CD4-positive, alpha-beta T cell (primary cell): ENCODE measurements around the gene KLHL40. TPM values are rescaled to one million over a fixed set of nuclear protein-coding genes. Genes with fewer than 3 reads are reported as not detected.

Experiments
- ATAC-seq: fragments of 200-7000 bp; cut with Tn5 transposase; one replicate; pipeline ENCODE4 v1.10.0; 2022; ENCODE audit warnings: mild to moderate bottlenecking; ENCODE audit not compliant: poor library complexity
- CTCF ChIA-PET: fragments of 350-600 bp; sonication (Branson Sonifier 250); formaldehyde crosslinking; loops from one replicate; lab custom pipeline; 2021; ENCODE audit warnings: antibody characterized with exemption, inconsistent platforms; lab: Charles Lee
- POLR2A ChIA-PET: fragments of 350-600 bp; sonication (Branson Sonifier 250); formaldehyde crosslinking; loops from one replicate; lab custom pipeline; 2021; ENCODE audit warnings: antibody characterized with exemption, inconsistent platforms; lab: Charles Lee
- DNase-seq, 14 experiments: peaks; one replicate each; pipeline ENCODE4 v3.0.0-alpha.2; 2013 to 2020; ENCODE audit warnings: mixed read lengths in 2 of 14
- H3K27ac ChIP-seq, 2 donors: one replicate each; pipeline versions ENCODE4 v1.5.1 to v1.7.0; 2013; ENCODE audit warnings: low read length in 2 of 2, low read depth in 1 of 2, mild to moderate bottlenecking in 1 of 2
- H3K27me3 ChIP-seq, 2 experiments: 1 replicate in 1 of 2; 2 replicates in 1 of 2; pipeline versions ENCODE4 v1.6.1 to v1.7.0; 2013; ENCODE audit warnings: low read length in 2 of 2, control low read depth in 1 of 2, mild to moderate bottlenecking in 1 of 2, moderate library complexity in 1 of 2; ENCODE audit not compliant: insufficient read depth in 2 of 2, control insufficient read depth in 1 of 2
- H3K36me3 ChIP-seq: one replicate; pipeline ENCODE4 v1.6.1; 2013; ENCODE audit warnings: low read length, control low read depth; ENCODE audit not compliant: insufficient read depth
- H3K4me1 ChIP-seq: one replicate; pipeline ENCODE4 v1.6.1; 2013; ENCODE audit warnings: low read length, control low read depth; ENCODE audit not compliant: insufficient read depth
- H3K4me3 ChIP-seq: one replicate; pipeline ENCODE4 v1.5.1; 2013; ENCODE audit warnings: mild to moderate bottlenecking, low read length, moderate library complexity
- H3K9me3 ChIP-seq, 2 experiments: 1 replicate in 1 of 2; 2 replicates in 1 of 2; pipeline versions ENCODE4 v1.6.1 to v1.7.0; 2013; ENCODE audit warnings: low read length in 2 of 2, mild to moderate bottlenecking in 2 of 2, control low read depth in 1 of 2, moderate library complexity in 1 of 2; ENCODE audit not compliant: control insufficient read depth in 1 of 2, insufficient read depth in 1 of 2
- H3K27ac Mint-ChIP-seq: one replicate; pipeline ENCODE4 v1.8.0; 2020; ENCODE audit warnings: mixed read lengths
- H3K27me3 Mint-ChIP-seq: one replicate; pipeline ENCODE4 v1.8.0; 2021; ENCODE audit warnings: mixed read lengths
- H3K36me3 Mint-ChIP-seq: one replicate; pipeline ENCODE4 v1.8.0; 2021; ENCODE audit warnings: low read depth, mixed read lengths
- H3K4me1 Mint-ChIP-seq: one replicate; pipeline ENCODE4 v1.8.0; 2021; ENCODE audit warnings: low read depth, mixed read lengths
- H3K4me3 Mint-ChIP-seq: one replicate; pipeline ENCODE4 v1.8.0; 2020; ENCODE audit warnings: mild to moderate bottlenecking, mixed read lengths
- H3K9me3 Mint-ChIP-seq: one replicate; pipeline ENCODE4 v1.8.0; 2020; ENCODE audit warnings: mixed read lengths
- intact Hi-C, 2 experiments: fragments of 100-400 bp; cut with DNase I in 1 of 2; cut with micrococcal nuclease in 1 of 2; formaldehyde crosslinking; loops; one replicate each; pipeline versions ENCODE4 v1.15.1 to v1.9.0; 2023 to 2025; cut with DNase I, micrococcal nuclease
- total RNA-seq, 174 experiments: library from RNA in 2 of 174; stranded (reverse) in 2 of 174; gene quantifications; one replicate each; pipeline ENCODE4 v1.2.3 and lab custom pipeline; 2021 to 2026
- TF ChIP-seq, protein P1 (sequence below): fragments of 200-600 bp; IDR thresholded peaks from one replicate; pipeline ENCODE4 v1.8.0; 2022; ENCODE audit warnings: antibody characterized with exemption, mild to moderate bottlenecking

KLHL40 gene
- total RNA-seq, 2 experiments from 2014 or later = not detected

DNA sequence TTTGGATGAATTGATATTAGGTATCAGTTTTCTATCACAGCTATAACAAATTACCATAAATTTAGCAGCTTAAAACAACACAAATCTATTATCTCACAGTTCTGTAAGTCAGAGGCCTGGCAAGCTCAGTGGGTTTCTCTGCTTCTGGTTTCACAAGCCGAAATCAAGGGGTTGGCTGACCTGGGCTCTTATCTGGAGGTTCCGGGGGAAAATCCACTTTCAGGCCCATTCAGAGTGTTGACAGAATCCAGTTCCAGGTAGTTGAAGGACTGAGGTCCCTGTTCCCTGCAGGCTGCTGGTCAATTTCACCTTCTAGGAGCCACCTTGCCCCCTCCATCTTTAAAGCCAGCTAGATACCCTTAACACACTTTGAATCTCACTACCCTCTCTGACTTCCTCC is 28.4 kb downstream of the KLHL40 start:
- no peaks in the 10 kb centered on the region for H3K36me3 ChIP-seq
- CTCF ChIA-PET = no interaction called here
- ATAC-seq (no peak), DNase-seq (peak in 1 of 14 experiments; percentile 22)
- POLR2A ChIA-PET = no interaction called here
- no peaks in the 10 kb centered on the region for H3K4me1 ChIP-seq
- H3K27ac Mint-ChIP-seq = no peak overlapping the region
- H3K36me3 Mint-ChIP-seq = no peaks in the 10 kb centered on the region
- H3K9me3 Mint-ChIP-seq = no peaks in the 10 kb centered on the region
- intact Hi-C loops = no loop called here
- H3K27me3 Mint-ChIP-seq = peaks cover 7% of the 10 kb centered on the region
- no peak overlapping the region for H3K27ac ChIP-seq
- H3K9me3 ChIP-seq = no peaks in the 10 kb centered on the region
- no peak overlapping the region for H3K4me3 ChIP-seq
- H3K27me3 ChIP-seq = no peaks in the 10 kb centered on the region
- TF ChIP-seq, protein P1, sequence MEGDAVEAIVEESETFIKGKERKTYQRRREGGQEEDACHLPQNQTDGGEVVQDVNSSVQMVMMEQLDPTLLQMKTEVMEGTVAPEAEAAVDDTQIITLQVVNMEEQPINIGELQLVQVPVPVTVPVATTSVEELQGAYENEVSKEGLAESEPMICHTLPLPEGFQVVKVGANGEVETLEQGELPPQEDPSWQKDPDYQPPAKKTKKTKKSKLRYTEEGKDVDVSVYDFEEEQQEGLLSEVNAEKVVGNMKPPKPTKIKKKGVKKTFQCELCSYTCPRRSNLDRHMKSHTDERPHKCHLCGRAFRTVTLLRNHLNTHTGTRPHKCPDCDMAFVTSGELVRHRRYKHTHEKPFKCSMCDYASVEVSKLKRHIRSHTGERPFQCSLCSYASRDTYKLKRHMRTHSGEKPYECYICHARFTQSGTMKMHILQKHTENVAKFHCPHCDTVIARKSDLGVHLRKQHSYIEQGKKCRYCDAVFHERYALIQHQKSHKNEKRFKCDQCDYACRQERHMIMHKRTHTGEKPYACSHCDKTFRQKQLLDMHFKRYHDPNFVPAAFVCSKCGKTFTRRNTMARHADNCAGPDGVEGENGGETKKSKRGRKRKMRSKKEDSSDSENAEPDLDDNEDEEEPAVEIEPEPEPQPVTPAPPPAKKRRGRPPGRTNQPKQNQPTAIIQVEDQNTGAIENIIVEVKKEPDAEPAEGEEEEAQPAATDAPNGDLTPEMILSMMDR = no peak
- H3K4me1 Mint-ChIP-seq = no peaks in the 10 kb centered on the region
- no peak overlapping the region for H3K4me3 Mint-ChIP-seq

DNA sequence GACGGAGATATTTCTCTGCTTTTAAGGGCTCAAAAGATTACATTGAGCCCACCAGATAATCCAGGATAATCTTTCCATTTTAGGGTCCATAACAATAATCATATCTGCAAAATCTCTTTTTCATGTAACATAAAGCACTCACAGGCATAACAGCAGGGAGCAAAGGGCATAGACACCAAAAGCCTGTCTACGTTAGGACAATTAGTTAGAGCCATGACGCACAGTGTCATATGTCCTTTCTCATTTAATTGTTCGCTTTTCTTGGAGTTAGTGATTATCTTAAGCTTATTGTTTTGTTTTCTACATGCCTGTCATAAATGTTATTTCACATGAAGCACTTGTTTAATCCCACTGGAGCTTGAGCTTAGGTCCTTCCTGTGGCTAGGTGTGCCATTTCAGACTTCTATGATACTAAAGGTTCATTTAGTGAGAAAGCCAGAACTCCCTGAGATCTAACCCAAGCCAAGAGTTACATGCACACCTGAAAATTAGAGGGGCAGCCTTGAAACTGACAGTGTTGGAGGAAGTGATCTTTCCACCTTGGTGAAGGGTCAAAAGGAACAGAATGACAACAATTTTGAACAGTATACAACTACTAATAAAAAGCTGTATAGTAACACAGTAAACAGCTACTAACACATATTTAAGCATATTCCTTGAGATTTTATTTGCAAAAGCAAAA is 29.0 kb downstream of the KLHL40 start:
- Mint-ChIP-seq H3K27ac (no peak overlapping the region), H3K27me3 (peaks cover 7% of the 10 kb centered on the region), H3K36me3 (no peaks in the 10 kb centered on the region), H3K4me1 (no peaks in the 10 kb centered on the region), H3K9me3 (no peaks in the 10 kb centered on the region), H3K4me3 (no peak overlapping the region)
- Histone ChIP-seq H3K27me3 (no peaks in the 10 kb centered on the region), H3K27ac (no peak overlapping the region), H3K9me3 (no peaks in the 10 kb centered on the region), H3K36me3 (no peaks in the 10 kb centered on the region), H3K4me3 (no peak overlapping the region), H3K4me1 (no peaks in the 10 kb centered on the region)
- intact Hi-C loops = no loop called here
- POLR2A ChIA-PET = no interaction called here
- CTCF ChIA-PET = no interaction called here
- DNase-seq (no peak), ATAC-seq (no peak)
- TF ChIP-seq, protein P1 = no peak

DNA sequence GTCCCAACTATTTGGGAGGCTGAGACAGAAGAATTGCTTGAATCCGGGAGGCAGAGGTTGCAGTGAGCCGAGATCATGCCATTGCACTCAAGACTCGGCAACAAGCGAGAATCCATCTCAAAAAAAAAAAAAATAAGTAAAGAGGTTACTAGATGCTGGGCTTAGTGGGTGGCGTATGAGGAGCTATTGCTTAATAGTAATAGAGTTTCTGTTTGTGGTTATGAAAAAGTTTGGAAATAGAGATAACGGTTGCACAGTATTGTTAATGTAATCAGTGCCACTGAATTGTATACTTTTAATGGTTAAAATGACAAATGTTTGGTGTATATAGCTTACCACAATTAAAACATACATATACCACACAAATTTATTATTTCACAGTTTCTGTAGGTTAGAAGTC is 32.0 kb downstream of the KLHL40 start:
- H3K27ac ChIP-seq = no peak overlapping the region
- Mint-ChIP-seq H3K4me1 (no peaks in the 10 kb centered on the region), H3K27ac (no peak overlapping the region), H3K4me3 (no peak overlapping the region), H3K9me3 (no peaks in the 10 kb centered on the region), H3K27me3 (peaks cover 12% of the 10 kb centered on the region), H3K36me3 (no peaks in the 10 kb centered on the region)
- intact Hi-C loops = no loop called here
- H3K9me3 ChIP-seq = no peaks in the 10 kb centered on the region
- no peak overlapping the region for H3K4me3 ChIP-seq
- no peak for DNase-seq
- no peaks in the 10 kb centered on the region for H3K4me1 ChIP-seq
- no peaks in the 10 kb centered on the region for H3K27me3 ChIP-seq
- ATAC-seq = no peak
- no peaks in the 10 kb centered on the region for H3K36me3 ChIP-seq
- TF ChIP-seq, protein P1 = no peak
- POLR2A ChIA-PET = no interaction called here
- CTCF ChIA-PET = interaction anchor here (1.4 kb wide), 1 partner anchor 27 kb away, joined by 3 read pairs; no protein-coding TSS in a partner anchor
